Measurements from ENCODE around the gene NEGR1.

NEGR1 gene

DNA sequence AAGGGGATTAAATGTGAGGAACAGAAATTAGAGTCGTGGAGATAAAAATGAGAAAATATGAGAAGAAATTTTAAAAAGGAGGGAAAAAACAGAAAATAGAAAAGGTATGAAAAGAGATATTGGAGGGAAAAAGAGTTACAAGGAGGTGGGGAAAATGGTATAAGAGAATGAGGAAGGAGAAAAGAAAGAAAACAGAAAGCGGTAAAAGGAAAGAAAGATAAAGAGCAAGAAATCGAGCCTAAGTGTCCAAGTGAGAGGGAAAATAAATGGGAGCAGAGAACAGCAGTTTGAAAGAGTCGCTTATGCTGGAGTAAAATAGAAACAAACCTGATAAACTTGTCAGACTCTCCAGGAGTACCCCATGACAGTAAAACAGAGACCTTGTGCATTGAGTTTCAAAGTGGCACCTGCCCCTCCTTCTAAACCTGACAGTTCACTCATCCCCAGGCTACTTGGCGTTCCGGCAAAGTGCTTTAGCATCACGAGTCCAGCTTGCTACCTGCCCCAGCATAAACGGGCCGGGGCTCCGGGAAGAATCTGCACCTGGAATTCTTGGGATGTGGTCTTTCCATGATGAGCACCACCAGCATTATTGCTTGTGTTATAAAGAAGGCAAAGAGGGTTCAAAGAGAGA is 585 bp downstream of the NEGR1 start:
- Mint-ChIP-seq H3K27ac (no peak overlapping the region), H3K9me3 (no peaks in the 10 kb centered on the region), H3K27me3 (ENCODE audit: low read depth, poor library complexity) (peaks cover 35% of the 10 kb centered on the region), H3K4me3 (no peak overlapping the region), H3K4me1 (peaks cover 16% of the 10 kb centered on the region), H3K36me3 (ENCODE audit: low read depth) (no peaks in the 10 kb centered on the region)
- TF ChIP-seq, protein P1, sequence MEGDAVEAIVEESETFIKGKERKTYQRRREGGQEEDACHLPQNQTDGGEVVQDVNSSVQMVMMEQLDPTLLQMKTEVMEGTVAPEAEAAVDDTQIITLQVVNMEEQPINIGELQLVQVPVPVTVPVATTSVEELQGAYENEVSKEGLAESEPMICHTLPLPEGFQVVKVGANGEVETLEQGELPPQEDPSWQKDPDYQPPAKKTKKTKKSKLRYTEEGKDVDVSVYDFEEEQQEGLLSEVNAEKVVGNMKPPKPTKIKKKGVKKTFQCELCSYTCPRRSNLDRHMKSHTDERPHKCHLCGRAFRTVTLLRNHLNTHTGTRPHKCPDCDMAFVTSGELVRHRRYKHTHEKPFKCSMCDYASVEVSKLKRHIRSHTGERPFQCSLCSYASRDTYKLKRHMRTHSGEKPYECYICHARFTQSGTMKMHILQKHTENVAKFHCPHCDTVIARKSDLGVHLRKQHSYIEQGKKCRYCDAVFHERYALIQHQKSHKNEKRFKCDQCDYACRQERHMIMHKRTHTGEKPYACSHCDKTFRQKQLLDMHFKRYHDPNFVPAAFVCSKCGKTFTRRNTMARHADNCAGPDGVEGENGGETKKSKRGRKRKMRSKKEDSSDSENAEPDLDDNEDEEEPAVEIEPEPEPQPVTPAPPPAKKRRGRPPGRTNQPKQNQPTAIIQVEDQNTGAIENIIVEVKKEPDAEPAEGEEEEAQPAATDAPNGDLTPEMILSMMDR (IDR thresholded peaks at IDR 0.05) = no peak
- no peak for DNase-seq

DNA sequence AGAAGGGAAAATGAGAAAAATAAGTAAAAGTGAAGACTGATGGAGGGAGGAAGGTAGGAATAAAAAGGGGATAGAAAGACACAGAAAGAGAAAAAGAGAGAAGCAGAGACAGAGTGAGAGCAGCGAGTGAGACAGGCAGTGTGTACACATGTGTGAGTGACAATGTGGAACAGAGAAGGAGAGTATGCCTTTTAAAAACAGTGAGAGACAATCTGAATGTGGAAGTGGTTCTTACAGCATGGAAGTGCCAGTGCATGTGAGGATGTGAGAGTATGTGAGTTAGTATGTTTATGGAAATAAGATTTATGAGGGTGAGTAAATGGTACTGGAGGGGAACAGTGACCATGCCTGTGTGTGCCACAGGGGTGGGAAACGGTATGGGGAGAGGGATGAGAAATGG is 1.2 kb downstream of the NEGR1 start:
- peak; percentile 1 for DNase-seq
- TF ChIP-seq, protein P1 (IDR thresholded peaks at IDR 0.05) = no peak
- peaks cover 32% of the 10 kb centered on the region for H3K27me3 Mint-ChIP-seq (ENCODE audit: low read depth, poor library complexity)
- H3K4me3 Mint-ChIP-seq = no peak overlapping the region
- no peak overlapping the region for H3K27ac Mint-ChIP-seq
- no peaks in the 10 kb centered on the region for H3K36me3 Mint-ChIP-seq (ENCODE audit: low read depth)
- peaks cover 16% of the 10 kb centered on the region for H3K4me1 Mint-ChIP-seq
- no peaks in the 10 kb centered on the region for H3K9me3 Mint-ChIP-seq

DNA sequence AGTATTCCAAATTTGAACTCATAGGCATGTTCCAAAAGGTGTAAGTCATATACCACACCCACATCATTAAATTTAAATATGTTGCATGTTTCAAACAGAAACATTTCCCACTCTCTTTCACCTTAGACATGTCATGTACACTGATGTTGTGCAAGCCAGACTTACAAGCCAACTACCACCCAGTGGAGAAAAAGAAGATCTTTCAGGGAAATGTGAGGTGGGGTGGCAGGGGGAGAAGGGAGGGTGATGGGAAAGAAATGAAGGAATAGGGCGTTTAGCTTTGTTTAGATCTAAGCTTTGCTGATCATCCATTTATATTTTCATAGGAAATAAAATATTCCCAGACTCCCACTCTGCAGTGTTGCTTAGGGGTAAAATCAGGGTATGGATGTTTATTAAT is 1.6 kb downstream of the NEGR1 start:
- no peaks in the 10 kb centered on the region for H3K9me3 Mint-ChIP-seq
- no peaks in the 10 kb centered on the region for H3K36me3 Mint-ChIP-seq (ENCODE audit: low read depth)
- H3K4me3 Mint-ChIP-seq = no peak overlapping the region
- H3K27me3 Mint-ChIP-seq (ENCODE audit: low read depth, poor library complexity) = peaks cover 35% of the 10 kb centered on the region
- H3K27ac Mint-ChIP-seq = no peak overlapping the region
- no peak for DNase-seq
- peaks cover 16% of the 10 kb centered on the region for H3K4me1 Mint-ChIP-seq
- TF ChIP-seq, protein P1 (IDR thresholded peaks at IDR 0.05) = no peak

DNA sequence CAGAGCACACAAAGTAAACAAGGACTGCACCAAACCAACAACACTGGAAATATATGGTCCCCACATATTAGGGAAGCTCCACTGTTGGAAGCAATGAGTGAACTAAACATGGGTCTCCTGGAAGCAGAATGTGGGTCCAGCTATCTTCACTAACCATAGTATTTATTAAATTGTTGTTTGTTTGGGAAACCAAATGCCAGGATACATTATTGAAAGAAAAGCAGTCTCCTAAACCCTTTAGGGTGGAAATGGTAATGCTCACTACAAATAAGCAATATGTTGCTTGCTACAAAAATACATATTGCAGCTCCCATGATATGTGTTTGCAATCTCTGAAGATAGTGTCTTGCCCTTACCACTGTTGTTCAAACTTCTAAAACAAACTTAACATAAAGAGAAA is 2.2 kb downstream of the NEGR1 start:
- no peaks in the 10 kb centered on the region for H3K36me3 Mint-ChIP-seq (ENCODE audit: low read depth)
- no peaks in the 10 kb centered on the region for H3K9me3 Mint-ChIP-seq
- TF ChIP-seq, protein P1 (IDR thresholded peaks at IDR 0.05) = no peak
- H3K27ac Mint-ChIP-seq = no peak overlapping the region
- H3K4me3 Mint-ChIP-seq = no peak overlapping the region
- peaks cover 16% of the 10 kb centered on the region for H3K4me1 Mint-ChIP-seq
- DNase-seq = no peak
- peaks cover 37% of the 10 kb centered on the region for H3K27me3 Mint-ChIP-seq (ENCODE audit: low read depth, poor library complexity)

DNA sequence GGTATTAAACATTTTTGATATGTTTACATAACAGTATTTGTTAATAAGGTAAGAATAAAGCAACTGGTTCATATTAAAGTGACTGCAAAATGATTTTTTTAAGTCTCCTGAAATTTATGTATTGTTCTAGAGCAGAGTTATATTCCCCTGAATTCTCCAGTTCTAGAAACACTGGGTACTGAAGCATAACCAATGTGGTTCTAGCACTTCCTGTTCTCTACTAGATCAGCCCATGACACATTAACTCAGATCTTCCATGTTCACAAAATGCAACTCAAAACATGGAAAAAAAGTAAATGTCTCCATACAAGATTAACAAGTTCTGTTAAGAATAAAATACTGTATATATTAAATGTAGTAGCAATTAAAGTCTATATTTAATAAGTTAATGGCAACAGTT is 3.9 kb downstream of the NEGR1 start:
- DNase-seq = no peak
- no peaks in the 10 kb centered on the region for H3K9me3 Mint-ChIP-seq
- peaks cover 16% of the 10 kb centered on the region for H3K4me1 Mint-ChIP-seq
- H3K27ac Mint-ChIP-seq = no peak overlapping the region
- no peak overlapping the region for H3K4me3 Mint-ChIP-seq
- peaks cover 37% of the 10 kb centered on the region for H3K27me3 Mint-ChIP-seq (ENCODE audit: low read depth, poor library complexity)
- TF ChIP-seq, protein P1 (IDR thresholded peaks at IDR 0.05) = no peak
- no peaks in the 10 kb centered on the region for H3K36me3 Mint-ChIP-seq (ENCODE audit: low read depth)

DNA sequence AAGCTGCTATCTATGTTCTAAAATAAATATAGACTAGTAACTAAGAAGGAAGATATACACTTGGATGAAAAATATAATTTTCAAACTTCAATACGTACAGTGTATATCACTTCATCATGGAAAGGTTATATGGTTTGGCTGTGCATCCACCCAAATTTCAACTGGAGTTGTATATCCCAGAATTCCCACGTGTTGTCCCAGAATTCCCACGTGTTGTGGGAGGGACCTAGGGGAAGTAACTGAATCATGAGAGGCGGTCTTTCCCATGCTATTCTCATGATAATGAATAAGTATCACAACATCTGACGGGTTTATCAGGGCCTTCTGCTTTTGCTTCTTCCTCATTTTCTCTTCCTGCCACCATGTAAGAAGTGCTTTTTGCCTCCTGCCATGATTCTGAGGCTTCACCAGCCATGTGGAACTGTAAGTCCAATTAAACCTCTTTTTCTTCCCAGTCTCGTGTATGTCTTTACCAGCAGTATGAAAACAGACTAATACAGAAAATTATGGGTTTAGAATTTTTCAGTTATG is 10.7 kb downstream of the NEGR1 start:
- no peak overlapping the region for H3K4me3 Mint-ChIP-seq
- H3K36me3 Mint-ChIP-seq (ENCODE audit: low read depth) = no peaks in the 10 kb centered on the region
- peaks cover 5% of the 10 kb centered on the region for H3K27me3 Mint-ChIP-seq (ENCODE audit: low read depth, poor library complexity)
- TF ChIP-seq, protein P1 (IDR thresholded peaks at IDR 0.05) = no peak
- H3K4me1 Mint-ChIP-seq = no peaks in the 10 kb centered on the region
- no peaks in the 10 kb centered on the region for H3K9me3 Mint-ChIP-seq
- no peak overlapping the region for H3K27ac Mint-ChIP-seq
- DNase-seq = no peak

Data from nephron progenitor cell (in vitro differentiated cells).